Ishikawa (cell line): ENCODE data around the gene CCDC32.

Source experiments
- CEBPB ChIP-seq: IDR thresholded peaks from 2 replicates; pipeline ENCODE4 v1.6.1; 2012
- CREB1 ChIP-seq: IDR thresholded peaks from 2 replicates; pipeline ENCODE4 v1.6.1; 2012; ENCODE audit warnings: low read depth
- EP300 ChIP-seq: IDR thresholded peaks from 2 replicates; pipeline ENCODE4 v1.6.1; 2012; ENCODE audit warnings: borderline replicate concordance
- NFIC ChIP-seq: IDR thresholded peaks from 2 replicates; pipeline ENCODE4 v1.6.1; 2012
- RAD21 ChIP-seq: IDR thresholded peaks from 2 replicates; pipeline ENCODE4 v1.6.1; 2012; ENCODE audit warnings: low read depth
- REST ChIP-seq: IDR thresholded peaks from 2 replicates; pipeline ENCODE4 v1.6.1; 2012; ENCODE audit warnings: low read depth, mild to moderate bottlenecking
- TAF1 ChIP-seq: IDR thresholded peaks from 2 replicates; pipeline ENCODE4 v1.6.1; 2012; ENCODE audit warnings: low read depth, mild to moderate bottlenecking
- YY1 ChIP-seq: IDR thresholded peaks from 2 replicates; pipeline ENCODE4 v1.6.1; 2012; ENCODE audit warnings: low read depth
- TF ChIP-seq, protein P1 (sequence below): IDR thresholded peaks from 2 replicates; pipeline ENCODE4 v1.6.1; 2012
- TF ChIP-seq, protein P2 (sequence below): IDR thresholded peaks from 2 replicates; pipeline ENCODE4 v1.6.1; 2012

DNA sequence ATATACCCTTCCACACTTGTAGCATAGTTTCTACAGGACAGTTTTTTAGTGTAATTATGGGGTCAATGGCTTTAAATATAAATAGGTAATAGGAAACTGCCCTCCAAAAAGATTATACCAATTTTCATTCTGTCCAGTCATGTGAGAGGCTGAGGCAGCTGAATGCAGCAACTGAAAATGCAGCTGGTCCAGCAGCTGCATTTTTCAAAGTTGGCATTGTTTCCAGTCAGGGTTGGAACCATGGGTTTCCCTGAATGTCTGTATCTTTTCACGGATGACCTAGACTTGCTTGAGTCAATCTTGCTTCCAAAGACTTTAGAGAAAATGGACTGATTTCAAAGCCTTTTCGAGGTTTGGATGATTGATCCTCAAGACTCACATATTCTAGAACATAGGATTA lies 19.3 kb upstream of the CCDC32 start:
- TF ChIP-seq REST: no peak
- TF ChIP-seq RAD21: no peak
- TF ChIP-seq EP300: no peak
- TF ChIP-seq YY1: no peak
- TF ChIP-seq NFIC: no peak
- TF ChIP-seq, protein P1, sequence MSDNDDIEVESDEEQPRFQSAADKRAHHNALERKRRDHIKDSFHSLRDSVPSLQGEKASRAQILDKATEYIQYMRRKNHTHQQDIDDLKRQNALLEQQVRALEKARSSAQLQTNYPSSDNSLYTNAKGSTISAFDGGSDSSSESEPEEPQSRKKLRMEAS: no peak
- no peak for TF ChIP-seq CREB1
- no peak for TF ChIP-seq CEBPB
- TF ChIP-seq, protein P2, sequence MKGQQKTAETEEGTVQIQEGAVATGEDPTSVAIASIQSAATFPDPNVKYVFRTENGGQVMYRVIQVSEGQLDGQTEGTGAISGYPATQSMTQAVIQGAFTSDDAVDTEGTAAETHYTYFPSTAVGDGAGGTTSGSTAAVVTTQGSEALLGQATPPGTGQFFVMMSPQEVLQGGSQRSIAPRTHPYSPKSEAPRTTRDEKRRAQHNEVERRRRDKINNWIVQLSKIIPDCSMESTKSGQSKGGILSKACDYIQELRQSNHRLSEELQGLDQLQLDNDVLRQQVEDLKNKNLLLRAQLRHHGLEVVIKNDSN: no peak
- TF ChIP-seq TAF1: no peak
